ENCODE data around the gene ELF1. TPM values are rescaled to one million over a fixed set of nuclear protein-coding genes. Genes with fewer than 3 reads are reported as not detected.

Gene ELF1
- total and polyA plus RNA-seq, 2 of the 8 experiments (the other 6 are each of a cell fraction or from before 2014, with no cell fraction given), result 5.6 to 18.2 TPM

DNA sequence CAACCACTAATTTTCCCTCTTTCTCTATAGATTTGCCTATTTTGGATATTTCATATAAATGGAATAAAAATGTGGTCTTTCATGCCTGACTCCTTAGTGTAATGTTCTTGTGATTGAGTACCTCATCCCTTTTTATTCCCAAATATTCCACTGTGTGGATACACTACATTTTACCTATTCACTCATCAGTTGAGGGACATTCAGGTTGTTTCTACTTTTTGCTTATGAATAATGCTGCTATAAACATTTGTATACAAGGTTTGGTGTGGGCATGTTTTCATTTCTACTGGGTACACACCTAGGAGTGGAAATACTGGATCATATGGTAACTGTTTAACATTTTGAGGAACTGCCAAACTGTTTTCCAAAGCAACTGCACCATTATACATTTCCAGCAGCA, 37.1 kb upstream of the ELF1 start:
- H3K23me2 ChIP-seq (ENCODE audit: low read depth, low read length), result peaks cover 7% of the 10 kb centered on the region; the same call in 1 of the 2 replicates
- no peak overlapping the region for H2AFZ ChIP-seq (ENCODE audit: low read length)
- POLR2A ChIA-PET (ENCODE audit: partially characterized antibody), result interaction anchor here (1.2 to 1.7 kb wide), 2 partner anchors 135 to 267 kb away, joined by 4 read pairs; partner anchors contain the start of gene SLC25A15
- peaks cover 0 to 33% of the 10 kb centered on the region in 2 experiments; a peak in 2 of 4 replicates for H3K79me2 ChIP-seq (ENCODE audit: control insufficient read depth in 1 of 2, insufficient read depth in 2 of 2, low read length in 2 of 2)
- no peak overlapping the region for H3K27ac ChIP-seq (ENCODE audit: low read depth, low read length)
- H3K4ac ChIP-seq (replicated peaks; ENCODE audit: insufficient read length, low read depth, low read length), result no peak overlapping the region
- no peak overlapping the region for H2BK15ac ChIP-seq (ENCODE audit: low read length)
- H3K79me1 ChIP-seq (ENCODE audit: low read depth, low read length), result no peaks in the 10 kb centered on the region; the same call in 1 of the 2 replicates
- no peak overlapping the region for H3K4me3 ChIP-seq (ENCODE audit: extremely low read depth in 1 of 4, insufficient read depth in 2 of 4, low read depth in 3 of 4, low read length in 4 of 4)
- FAIRE-seq (no peak), DNase-seq (ENCODE audit: low read depth in 1 of 2, low spot score in 2 of 2) (no peak)
- CTCF ChIA-PET (ENCODE audit: partially characterized antibody), result interaction anchor here (0.6 to 2.2 kb wide), 5 partner anchors 27 to 329 kb away, joined by 3 to 8 read pairs (median 5); no protein-coding TSS in a partner anchor
- H3K9ac ChIP-seq (replicated peaks in 1 of 4; ENCODE audit: extremely low read depth in 1 of 4, low read depth in 3 of 4, low read length in 3 of 4), result no peak overlapping the region
- no peak overlapping the region for H3K14ac ChIP-seq (ENCODE audit: insufficient read length)
- H3K27me3 ChIP-seq (replicated peaks in 1 of 4; ENCODE audit: control insufficient read depth in 3 of 4, extremely low read depth in 1 of 4, insufficient read depth in 3 of 4, low read length in 3 of 4), result no peaks in the 10 kb centered on the region
- H3K4me1 ChIP-seq (replicated peaks in 1 of 4; ENCODE audit: control insufficient read depth in 3 of 4, insufficient read depth in 4 of 4, low read length in 3 of 4), result peaks cover 0 to 3% (median 2%) of the 10 kb centered on the region in 4 experiments; a peak in 2 of 7 replicates
- H3K18ac ChIP-seq (ENCODE audit: extremely low read depth, low read length), result no peak overlapping the region
- H3K23ac ChIP-seq (ENCODE audit: insufficient read length), result no peak overlapping the region
- no peak overlapping the region for H4K91ac ChIP-seq (replicated peaks; ENCODE audit: insufficient read length, low read length)
- no peak overlapping the region for H3K4me2 ChIP-seq (ENCODE audit: insufficient read depth in 1 of 2, low read depth in 2 of 2, low read length in 2 of 2)
- H3K9me3 ChIP-seq (ENCODE audit: insufficient read depth in 2 of 2, low read depth in 1 of 2, low read length in 1 of 2), result no peaks in the 10 kb centered on the region
- H3K36me3 ChIP-seq (ENCODE audit: control insufficient read depth in 2 of 4, insufficient read depth in 4 of 4, low read length in 3 of 4), result no peaks in the 10 kb centered on the region
- H2BK20ac ChIP-seq (ENCODE audit: low read length), result no peak overlapping the region
- no peak overlapping the region for H2BK5ac ChIP-seq (ENCODE audit: low read depth, low read length)
- H2AK5ac ChIP-seq (ENCODE audit: low read depth, low read length), result no peak overlapping the region
- no peak overlapping the region for H2BK12ac ChIP-seq (ENCODE audit: low read depth, low read length)
- H4K20me1 ChIP-seq (replicated peaks in 1 of 2; ENCODE audit: control insufficient read depth in 1 of 2, insufficient read depth in 2 of 2, low read length in 2 of 2), result peaks cover 0 to 3% of the 10 kb centered on the region in 2 experiments
- no peak overlapping the region for H4K5ac ChIP-seq (ENCODE audit: insufficient read length, low read depth, low read length)
- no peak overlapping the region for H4K8ac ChIP-seq (ENCODE audit: extremely low read depth, insufficient read depth, low read length)
- no peak overlapping the region for H3K56ac ChIP-seq (replicated peaks; ENCODE audit: insufficient read length, low read depth, low read length)
- H2BK120ac ChIP-seq (replicated peaks; ENCODE audit: low read depth, low read length), result no peak overlapping the region
- no peak for TF ChIP-seq CEBPB (IDR thresholded peaks at IDR 0.05; ENCODE audit: low read depth, low read length)
- TF ChIP-seq, protein P1, sequence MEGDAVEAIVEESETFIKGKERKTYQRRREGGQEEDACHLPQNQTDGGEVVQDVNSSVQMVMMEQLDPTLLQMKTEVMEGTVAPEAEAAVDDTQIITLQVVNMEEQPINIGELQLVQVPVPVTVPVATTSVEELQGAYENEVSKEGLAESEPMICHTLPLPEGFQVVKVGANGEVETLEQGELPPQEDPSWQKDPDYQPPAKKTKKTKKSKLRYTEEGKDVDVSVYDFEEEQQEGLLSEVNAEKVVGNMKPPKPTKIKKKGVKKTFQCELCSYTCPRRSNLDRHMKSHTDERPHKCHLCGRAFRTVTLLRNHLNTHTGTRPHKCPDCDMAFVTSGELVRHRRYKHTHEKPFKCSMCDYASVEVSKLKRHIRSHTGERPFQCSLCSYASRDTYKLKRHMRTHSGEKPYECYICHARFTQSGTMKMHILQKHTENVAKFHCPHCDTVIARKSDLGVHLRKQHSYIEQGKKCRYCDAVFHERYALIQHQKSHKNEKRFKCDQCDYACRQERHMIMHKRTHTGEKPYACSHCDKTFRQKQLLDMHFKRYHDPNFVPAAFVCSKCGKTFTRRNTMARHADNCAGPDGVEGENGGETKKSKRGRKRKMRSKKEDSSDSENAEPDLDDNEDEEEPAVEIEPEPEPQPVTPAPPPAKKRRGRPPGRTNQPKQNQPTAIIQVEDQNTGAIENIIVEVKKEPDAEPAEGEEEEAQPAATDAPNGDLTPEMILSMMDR (IDR thresholded peaks at IDR 0.05; ENCODE audit: control extremely low read depth in 1 of 3, insufficient read depth in 1 of 3, low read depth in 1 of 3, low read length in 3 of 3), result no peak
